GM21737 (cell line): ENCODE results near the gene GALNT17.

ENCODE experiments used
- ATAC-seq: cut with Tn5 transposase; IDR thresholded peaks from one replicate; pipeline ENCODE4 v1.9.1; 2021; ENCODE audit warnings: mild to moderate bottlenecking, moderate library complexity; ENCODE audit not compliant: unreplicated experiment

GALNT17 gene

DNA sequence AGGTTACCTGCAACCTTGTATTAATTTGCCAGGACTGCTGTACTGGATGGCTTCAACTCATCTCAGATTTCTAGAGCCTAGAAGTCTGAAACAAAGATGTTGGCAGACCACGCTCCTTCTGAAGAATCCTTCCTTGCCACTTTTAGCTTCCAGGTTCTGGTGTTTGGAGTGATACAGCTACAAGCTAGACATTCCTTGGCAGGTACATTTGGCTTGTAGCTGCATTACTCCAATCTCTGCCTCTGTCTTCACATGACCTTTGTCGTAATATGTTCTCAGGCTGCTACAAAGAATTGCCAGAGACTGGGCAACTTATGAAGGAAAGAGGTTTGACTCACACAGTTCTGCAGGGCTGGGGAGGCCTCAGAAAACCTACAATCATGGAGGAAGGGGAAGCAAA, 146.3 kb downstream of the GALNT17 start:
- no peak for ATAC-seq

- ATAC-seq = no peak
Measured at GRCh38 chr7:71281261-71281660, 149.3 kb downstream of the GALNT17 start.

DNA sequence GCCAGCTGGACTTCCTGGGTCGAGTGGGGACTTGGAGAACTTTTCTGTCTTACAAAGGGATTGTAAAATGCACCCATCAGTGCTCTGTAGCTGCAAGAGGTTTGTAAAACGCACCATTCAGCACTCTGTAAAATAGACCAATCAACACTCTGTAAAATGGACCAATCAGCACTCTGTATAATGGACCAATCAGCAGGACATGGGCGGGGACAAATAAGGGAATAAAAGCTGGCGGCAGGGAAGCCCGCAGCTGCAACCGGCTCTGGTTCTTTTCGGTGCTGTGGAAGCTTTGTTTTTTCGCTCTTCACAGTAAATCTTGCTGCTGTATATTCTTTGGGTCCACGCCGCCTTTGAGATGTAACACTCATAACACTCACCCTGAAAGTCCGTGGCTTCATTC, 151.9 kb downstream of the GALNT17 start:
- ATAC-seq = no peak

DNA sequence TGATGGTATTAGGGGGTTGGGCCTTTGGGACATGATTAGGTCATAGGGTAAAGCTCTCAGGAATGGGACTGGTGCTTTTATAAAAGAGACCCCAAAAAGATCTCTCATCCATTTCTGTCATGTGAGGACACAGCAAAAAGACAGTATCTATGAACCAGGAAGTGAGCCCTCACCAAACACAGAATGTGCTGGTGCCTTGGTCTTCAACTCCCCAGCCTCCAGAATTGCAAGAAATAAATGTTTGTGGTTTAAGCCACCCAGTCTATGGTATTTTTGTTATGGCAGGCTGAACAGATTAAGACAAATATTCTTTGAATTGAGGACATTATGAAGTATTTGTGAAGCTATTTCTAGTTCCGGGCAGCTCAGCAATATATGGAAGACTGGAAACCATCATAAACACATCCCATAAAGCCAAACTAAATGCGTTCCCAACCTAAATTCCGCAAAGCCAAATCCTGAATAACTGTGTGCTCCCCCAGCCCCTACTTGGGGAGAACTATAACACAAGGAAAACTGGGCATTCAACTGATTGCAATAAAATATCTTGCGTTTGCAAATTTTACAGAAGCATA, 153.7 kb downstream of the GALNT17 start:
- no peak for ATAC-seq

DNA sequence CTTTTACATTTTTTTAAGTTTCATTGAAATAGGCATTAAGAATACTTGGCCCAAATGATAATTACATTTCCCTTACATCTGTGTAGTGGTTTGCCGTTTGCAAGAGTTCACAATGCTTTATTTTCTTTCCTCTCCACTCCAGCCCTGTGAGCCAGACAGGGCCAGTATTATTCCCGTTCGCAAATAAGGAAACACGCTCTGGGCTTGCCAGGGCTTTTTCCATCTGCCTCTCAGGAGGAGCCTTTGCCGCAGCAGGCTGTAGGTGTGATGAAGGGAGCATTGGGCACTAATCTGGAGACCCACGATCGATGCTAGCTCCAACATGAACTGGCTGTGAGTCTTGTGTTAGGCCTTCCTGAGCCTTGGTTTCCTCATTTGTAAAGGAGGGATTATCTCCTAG, 154.4 kb downstream of the GALNT17 start:
- no peak for ATAC-seq

- ATAC-seq = no peak
Measured at GRCh38 chr7:71286924-71287323, 155.0 kb downstream of the GALNT17 start.

DNA sequence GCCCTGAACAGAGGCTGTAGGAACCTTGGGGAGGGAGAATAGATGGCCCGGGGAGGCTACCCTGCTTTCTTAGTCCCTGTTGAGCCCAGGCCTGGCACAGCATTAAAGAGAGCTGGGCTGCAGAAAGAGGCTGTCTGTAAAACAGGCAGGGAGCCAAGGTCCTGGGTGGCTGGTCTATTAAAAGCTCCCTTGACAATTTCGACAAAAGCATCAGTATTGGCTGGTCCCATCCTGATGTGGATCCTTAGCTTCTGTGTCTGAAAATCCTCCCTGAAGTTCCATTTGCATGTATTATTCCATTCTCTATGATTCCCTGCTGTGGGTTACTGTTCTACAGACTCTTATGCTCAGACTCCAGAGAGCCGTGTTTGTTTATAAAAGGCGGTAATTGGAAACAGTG, 158.5 kb downstream of the GALNT17 start:
- ATAC-seq = no peak

DNA sequence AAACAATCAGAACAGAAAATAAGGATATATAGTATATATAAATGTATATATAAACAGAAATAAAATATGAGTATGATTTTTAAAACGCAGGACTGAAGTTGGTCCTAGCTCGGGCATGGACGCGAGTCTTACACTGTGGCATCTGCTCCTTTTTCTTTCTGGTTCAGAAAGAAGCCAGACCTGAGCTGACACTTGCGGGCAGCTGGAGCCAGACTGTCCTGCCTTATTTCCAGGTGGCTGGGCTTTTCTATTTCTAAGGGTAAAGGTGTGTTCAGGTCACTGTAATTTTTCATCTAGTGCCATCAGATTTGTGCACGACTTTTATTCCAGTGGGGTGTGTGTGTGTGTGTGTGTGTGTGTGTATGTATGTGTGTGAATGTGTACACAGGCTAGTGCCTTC, 166.4 kb downstream of the GALNT17 start:
- no peak for ATAC-seq

DNA sequence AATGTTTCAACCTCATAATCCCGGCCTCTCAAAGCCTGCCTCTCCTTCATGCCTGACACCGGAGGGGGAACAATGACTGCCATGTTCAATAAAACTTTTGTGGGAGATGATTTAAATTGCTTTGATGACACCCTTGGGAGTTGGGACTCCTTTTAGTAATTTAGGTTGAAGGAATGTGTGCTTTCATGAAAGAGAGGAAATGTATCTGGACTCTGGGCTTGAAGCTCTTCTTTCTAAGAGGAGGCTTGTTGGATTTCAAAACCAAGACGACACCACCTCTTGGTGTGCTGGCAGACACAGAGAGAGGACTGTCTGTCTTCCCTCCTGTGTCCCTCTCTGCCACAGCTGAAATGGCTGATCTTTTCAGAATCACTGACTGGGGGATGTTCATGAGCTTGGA, 168.1 kb downstream of the GALNT17 start:
- no peak for ATAC-seq

DNA sequence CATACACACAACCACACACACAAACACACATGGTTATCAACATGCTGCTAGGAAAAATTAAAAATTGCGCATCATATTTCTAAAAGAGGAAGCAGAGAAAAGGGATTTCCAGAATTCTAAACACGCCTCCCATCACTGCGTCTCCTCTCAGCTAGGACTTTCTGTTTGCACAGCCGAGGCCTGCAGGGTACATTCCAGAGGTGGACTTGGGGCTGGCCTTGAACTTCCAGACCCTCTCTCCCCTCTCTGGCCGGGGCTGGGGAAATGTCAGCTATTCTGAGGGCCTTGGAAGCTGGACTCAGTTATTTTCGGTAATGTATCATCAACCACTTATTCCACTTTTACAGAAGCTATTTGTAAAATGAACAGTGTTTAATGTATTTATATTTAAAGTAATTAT, 168.7 kb downstream of the GALNT17 start:
- no peak for ATAC-seq

- ATAC-seq = no peak
Measured at GRCh38 chr7:71301167-71301566, 169.2 kb downstream of the GALNT17 start.

DNA sequence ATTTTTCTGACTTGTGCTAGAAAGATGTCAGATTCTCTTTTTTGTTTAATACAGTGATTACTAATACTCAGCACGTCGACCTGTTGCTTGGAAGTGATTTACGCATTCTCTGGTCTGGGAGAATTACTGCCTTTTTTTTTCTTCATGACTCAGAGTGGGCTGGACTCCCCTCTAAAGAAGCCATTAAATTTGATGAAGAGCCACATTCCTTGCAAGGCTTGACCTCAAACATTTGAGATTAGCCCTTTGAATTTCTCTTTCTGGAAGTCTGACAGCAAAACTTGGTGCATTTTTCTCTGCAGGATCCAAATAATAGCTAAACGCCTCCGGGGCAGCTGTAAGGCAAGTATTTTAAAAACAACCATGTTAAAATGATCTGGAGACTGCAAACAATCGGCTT, 171.6 kb downstream of the GALNT17 start:
- ATAC-seq = no peak

DNA sequence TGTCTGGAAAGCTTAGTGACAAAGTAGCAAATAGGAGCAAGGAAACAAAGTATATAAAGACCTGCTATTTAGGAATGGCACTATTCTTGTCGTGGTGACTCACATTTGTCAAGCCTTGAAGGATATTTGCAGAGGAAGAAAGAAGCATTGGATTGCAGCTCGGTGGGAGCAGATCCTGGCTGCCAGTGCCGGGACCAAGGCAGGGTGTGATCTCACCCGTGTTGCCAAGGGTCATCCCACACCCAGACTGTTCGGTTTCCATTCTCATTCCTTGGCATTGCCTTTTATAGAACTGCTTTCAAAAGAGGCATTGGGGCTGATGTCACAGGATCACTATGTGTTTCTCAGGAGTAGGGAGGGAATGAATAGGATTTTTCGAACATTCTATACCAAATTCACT, 176.2 kb downstream of the GALNT17 start:
- ATAC-seq = no peak

DNA sequence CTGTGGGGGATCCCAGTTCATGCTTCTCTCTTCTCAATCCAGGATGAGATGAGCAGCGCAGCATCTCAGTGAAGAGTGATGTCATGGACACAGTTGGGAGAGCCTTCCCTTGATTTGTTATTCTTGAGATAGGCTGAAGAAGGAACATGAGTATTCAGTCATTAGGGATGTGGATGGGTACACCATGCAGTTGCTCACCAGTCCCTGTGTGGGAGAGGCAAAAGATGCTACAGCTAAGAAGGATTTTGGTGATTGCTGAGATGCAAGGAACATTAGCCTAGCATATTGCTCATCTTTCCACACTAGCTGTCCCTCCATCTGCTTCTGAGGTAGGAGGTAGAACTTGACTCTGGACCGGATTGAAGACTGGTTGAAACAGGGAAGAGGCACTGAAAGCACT, 179.6 kb downstream of the GALNT17 start:
- no peak for ATAC-seq

DNA sequence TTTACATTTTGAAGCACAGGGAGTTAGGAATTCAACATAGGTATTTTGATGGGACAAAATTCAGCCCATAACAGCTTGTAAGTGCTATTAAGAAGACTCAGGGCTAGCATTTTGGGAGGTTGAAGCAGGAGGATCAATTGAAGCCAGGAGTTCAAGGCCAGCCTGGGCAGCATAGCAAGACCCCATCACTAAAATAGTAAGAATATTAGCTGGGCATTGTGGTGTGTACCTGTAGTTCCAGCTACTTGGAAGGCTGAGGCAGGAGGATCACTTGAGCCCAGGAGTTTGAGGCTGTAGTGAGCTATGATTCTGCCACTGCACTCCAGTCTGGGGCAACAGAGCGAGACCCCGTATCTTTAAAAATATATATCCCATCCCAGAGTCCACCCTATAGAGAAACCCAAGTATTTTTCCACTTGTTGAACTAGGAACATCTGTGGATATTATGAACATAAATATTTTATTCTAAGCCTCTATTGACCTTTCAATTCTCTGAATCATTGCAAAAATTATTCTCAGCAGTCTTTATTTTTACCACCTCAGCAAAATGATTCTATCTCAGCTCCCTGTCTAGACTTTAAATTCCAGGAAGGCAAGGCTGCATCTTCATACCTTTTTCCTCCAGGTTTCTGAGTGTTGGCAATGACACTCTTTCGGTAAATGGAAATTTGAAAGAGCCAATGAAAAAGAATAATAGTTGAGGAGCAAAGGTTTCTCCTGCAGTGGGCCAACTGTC, 181.0 kb downstream of the GALNT17 start:
- ATAC-seq = no peak

DNA sequence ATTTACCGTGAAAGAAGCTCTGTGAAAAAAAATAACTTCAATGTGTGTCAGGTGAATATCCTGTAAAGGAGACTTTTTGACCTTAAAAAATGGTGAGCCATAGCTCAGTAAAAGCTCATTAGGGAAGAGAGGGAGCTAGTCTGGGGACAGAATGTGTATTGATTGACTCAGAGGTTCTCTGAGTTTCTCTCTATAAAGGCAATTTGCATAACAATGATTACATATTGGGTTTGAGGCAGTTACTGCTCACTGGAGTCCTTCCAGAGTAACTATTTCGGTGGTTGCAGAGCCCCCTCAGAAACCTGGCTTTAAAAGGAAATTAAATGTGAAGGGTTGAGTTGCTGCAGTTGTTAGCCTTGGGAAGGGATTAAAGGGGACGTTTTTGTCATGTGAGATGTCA, 181.6 kb downstream of the GALNT17 start:
- no peak for ATAC-seq

DNA sequence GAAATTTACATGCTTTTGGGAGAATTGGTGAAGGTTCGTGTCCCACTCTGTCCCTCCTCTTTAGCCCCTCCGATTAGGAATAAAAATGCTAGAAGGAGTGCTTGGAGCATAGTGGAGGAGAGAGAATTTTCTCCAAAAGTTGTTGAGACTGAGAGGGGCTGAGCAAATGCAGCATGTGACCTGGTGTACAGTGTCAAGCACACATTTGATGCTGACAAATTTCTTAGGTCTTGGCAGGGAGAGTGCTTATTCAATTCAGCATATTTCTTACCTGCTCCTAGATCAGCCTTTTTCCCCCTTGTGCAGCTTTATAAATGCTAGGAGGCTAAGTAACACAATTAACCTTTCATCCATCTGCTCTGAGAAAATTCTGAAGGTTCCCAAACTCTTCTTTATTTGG, 189.0 kb downstream of the GALNT17 start:
- ATAC-seq = no peak

DNA sequence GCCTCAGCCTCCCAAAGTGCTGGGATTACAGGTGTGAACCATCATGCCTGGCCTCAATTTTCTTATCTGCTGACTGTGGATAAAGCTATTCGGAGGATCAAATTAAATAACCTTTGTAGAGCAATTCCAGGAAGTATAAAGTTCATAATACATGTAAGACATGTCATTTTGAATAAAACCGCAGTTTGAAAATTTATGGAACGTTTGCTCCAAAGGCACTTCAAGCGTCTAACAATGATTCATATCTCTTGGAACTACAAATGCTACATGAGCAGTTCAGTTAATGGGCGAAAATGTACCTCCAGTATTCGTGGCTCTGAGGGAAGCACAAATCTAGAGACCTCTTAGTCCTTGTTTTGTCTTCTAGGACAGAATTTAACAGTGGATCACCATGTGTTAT, 190.3 kb downstream of the GALNT17 start:
- no peak for ATAC-seq

DNA sequence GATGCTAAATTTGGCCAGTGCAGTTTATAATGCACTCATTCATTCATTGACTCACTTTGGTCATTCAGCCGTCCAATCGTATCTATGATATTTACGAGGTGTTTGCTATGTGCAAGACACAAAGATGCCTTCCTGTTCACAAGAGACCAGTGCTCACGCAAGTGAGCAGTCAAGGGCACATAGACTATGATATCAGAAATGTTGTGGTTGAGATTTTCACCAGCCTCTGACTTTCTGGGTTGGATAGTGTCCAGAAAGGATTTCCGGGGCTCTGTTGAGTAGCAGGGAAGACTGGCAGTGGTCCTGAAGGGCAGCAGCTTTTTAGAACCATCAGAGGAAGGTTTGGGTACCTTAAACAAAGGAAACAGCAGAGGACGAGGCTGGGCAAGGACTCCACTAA, 191.8 kb downstream of the GALNT17 start:
- ATAC-seq = no peak

DNA sequence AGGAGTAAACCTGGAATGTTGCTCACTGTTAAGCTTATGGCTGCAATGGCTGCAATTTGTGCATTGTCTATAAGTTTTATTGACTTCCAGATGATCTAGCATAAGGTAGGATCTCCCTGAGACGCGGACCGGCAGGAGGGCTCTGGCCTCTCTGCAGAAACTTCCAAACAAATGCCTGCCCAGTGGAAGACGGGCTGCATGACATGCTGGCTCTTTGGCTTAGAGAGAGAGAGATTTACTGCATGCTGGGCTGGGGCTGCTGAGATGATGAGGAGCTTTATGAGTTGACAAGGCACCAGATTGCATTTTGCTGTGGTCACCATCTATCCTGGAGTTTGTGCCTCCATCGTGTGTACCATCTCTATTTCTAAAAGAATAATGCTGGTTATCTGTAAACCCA, 193.2 kb downstream of the GALNT17 start:
- no peak for ATAC-seq

- no peak for ATAC-seq
Measured at GRCh38 chr7:71326595-71326994, 194.7 kb downstream of the GALNT17 start.

DNA sequence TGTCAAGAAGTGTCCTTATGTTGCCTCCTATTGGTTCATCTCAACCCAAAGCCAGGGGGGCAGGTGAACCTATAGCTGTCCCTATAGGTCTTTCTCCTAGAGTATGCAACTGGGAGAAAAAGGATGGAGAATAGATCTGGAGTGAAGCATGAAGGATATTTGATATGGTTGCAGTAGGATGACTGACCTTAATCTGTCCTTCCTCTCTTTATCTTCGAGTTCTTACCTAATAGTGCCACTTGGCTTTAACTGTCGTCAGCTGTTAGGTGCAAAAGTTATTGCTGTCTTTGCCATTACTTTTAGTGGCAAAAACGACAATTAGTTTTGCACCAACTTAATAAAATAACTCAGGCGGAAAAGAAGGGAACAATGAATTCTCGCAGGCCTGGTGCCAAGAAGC, 196.0 kb downstream of the GALNT17 start:
- no peak for ATAC-seq

DNA sequence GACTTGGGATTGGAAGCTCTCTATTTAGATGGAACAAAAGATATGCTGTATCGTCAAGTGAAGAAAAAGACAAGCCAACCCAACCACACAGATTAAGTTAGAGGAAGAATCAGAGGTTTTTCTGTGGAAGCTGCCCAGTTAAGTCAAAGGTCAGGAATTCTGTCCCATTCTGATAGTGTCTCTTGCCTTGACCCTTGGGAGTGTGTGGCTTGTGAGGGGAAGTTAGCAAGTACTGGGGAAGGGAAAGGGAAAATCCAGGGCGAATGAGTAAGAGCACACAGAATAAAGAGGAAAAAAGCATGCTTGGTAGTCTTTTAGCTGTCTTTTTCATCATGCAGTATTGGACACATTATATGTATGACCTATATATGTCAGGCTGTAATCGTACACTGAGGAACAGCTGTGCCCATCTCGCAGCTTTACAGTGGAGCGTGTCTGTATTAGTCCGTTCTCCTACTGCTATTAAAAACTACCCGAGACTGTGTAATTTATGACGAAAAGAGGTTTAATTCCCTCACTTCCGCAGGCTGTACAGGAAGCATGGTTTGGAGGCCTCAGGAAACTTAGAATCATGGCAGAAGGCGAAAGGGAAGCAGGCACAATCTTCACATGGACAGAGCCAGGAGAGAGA, 197.2 kb downstream of the GALNT17 start:
- ATAC-seq = no peak
